ENCODE data around the gene PARP15.

DNA sequence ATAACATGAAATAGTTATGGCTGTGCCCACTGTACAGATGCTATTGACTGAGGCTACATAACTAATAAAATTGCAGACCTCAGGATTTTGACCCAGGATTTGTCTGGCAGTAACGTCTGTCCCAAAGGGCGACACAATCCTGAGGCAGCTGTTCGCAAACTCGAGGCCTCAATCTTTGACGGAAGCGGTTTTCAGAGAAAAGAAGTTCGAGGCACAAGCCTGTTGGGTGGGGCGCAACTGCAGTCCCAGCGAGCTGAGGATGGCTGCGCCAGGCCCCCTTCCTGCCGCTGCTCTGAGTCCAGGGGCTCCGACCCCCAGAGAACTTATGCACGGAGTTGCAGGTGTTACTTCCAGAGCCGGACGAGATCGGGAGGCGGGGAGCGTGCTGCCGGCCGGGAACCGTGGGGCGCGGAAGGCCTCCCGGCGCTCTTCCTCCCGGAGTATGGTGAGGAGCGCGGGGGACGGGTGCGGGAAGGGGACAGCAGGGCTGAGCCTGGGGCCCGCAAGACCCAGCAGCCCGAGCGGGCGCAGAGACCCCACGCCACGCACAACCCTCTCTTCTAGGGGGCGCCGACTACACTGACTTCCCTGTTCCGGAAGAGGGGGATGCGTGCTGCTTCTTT is at the start of gene PARP15:
- TF ChIP-seq POLR2A (IDR thresholded peaks at IDR 0.05; ENCODE audit: low read depth, low read length) (no peak), CHD1 (IDR thresholded peaks at IDR 0.05; ENCODE audit: low read depth, low read length) (no peak), CEBPB (IDR thresholded peaks at IDR 0.05; ENCODE audit: low read depth, low read length) (no peak), MAZ (IDR thresholded peaks at IDR 0.05; ENCODE audit: borderline replicate concordance, low read depth, low read length) (no peak), MAFK (IDR thresholded peaks at IDR 0.05; ENCODE audit: low read depth, low read length) (no peak)
- TF ChIP-seq, protein P1, sequence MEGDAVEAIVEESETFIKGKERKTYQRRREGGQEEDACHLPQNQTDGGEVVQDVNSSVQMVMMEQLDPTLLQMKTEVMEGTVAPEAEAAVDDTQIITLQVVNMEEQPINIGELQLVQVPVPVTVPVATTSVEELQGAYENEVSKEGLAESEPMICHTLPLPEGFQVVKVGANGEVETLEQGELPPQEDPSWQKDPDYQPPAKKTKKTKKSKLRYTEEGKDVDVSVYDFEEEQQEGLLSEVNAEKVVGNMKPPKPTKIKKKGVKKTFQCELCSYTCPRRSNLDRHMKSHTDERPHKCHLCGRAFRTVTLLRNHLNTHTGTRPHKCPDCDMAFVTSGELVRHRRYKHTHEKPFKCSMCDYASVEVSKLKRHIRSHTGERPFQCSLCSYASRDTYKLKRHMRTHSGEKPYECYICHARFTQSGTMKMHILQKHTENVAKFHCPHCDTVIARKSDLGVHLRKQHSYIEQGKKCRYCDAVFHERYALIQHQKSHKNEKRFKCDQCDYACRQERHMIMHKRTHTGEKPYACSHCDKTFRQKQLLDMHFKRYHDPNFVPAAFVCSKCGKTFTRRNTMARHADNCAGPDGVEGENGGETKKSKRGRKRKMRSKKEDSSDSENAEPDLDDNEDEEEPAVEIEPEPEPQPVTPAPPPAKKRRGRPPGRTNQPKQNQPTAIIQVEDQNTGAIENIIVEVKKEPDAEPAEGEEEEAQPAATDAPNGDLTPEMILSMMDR (conservative IDR thresholded peaks at IDR 0.05; ENCODE audit: low read depth, low read length) = no peak
- TF ChIP-seq, protein P2, sequence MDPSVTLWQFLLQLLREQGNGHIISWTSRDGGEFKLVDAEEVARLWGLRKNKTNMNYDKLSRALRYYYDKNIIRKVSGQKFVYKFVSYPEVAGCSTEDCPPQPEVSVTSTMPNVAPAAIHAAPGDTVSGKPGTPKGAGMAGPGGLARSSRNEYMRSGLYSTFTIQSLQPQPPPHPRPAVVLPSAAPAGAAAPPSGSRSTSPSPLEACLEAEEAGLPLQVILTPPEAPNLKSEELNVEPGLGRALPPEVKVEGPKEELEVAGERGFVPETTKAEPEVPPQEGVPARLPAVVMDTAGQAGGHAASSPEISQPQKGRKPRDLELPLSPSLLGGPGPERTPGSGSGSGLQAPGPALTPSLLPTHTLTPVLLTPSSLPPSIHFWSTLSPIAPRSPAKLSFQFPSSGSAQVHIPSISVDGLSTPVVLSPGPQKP (IDR thresholded peaks at IDR 0.05; ENCODE audit: borderline replicate concordance, low read depth, low read length) = no peak
